GM23338 (cell line): ENCODE results near the gene CFAP141.

Experiments
- CREB1 ChIP-seq: fragments of 250-450 bp; sonication (Bioruptor Pico); IDR thresholded peaks from 2 replicates; pipeline ENCODE4 v1.5.0; 2020; ENCODE audit warnings: low read depth, mild to moderate bottlenecking, moderate library complexity
- CTCF ChIP-seq, 2 experiments: fragments of 200-600 bp in 1 of 2; sonication (generic) in 1 of 2; conservative IDR thresholded peaks; 2 replicates each; pipeline versions ENCODE4 v1.5.1 to v1.6.1; 2016 to 2017; ENCODE audit warnings: antibody characterized with exemption in 2 of 2, low read depth in 2 of 2, mild to moderate bottlenecking in 2 of 2, moderate library complexity in 1 of 2
- ETS1 ChIP-seq: IDR thresholded peaks from 2 replicates; pipeline ENCODE4 v1.6.1; 2016; ENCODE audit warnings: antibody characterized with exemption
- EZH2 ChIP-seq: fragments of 200-600 bp; sonication (generic); IDR thresholded peaks from one replicate; pipeline ENCODE4 v1.8.0; 2017; ENCODE audit warnings: antibody characterized with exemption, mild to moderate bottlenecking, low read depth; ENCODE audit not compliant: unreplicated experiment
- EZH2phosphoT487 ChIP-seq: fragments of 200-600 bp; sonication (generic); IDR thresholded peaks from one replicate; pipeline ENCODE4 v1.8.1; 2018; ENCODE audit warnings: antibody characterized with exemption; ENCODE audit not compliant: unreplicated experiment
- JUNB ChIP-seq: IDR thresholded peaks from one replicate; pipeline ENCODE4 v1.6.1; 2016; ENCODE audit warnings: antibody characterized with exemption; ENCODE audit not compliant: unreplicated experiment
- NANOG ChIP-seq: IDR thresholded peaks from 2 replicates; pipeline ENCODE4 v1.6.1; 2016; ENCODE audit warnings: antibody characterized with exemption, borderline replicate concordance
- POLR2AphosphoS5 ChIP-seq: IDR thresholded peaks from 2 replicates; pipeline ENCODE4 v1.6.1; 2016; ENCODE audit warnings: antibody characterized with exemption, low read depth
- REST ChIP-seq: IDR thresholded peaks from one replicate; pipeline ENCODE4 v1.6.1; 2018; ENCODE audit warnings: antibody characterized with exemption; ENCODE audit not compliant: unreplicated experiment
- STAT1 ChIP-seq: IDR thresholded peaks from one replicate; pipeline ENCODE4 v1.6.1; 2016; ENCODE audit warnings: antibody characterized with exemption; ENCODE audit not compliant: unreplicated experiment
- ZNF114 ChIP-seq: fragments of 250-450 bp; sonication (Bioruptor Pico); IDR thresholded peaks from 2 replicates; pipeline ENCODE4 v1.5.0; 2020; ENCODE audit warnings: mild to moderate bottlenecking, moderate library complexity
- ZNF331 ChIP-seq: fragments of 250-450 bp; sonication (Bioruptor Pico); IDR thresholded peaks from 2 replicates; pipeline ENCODE4 v1.5.0; 2020; ENCODE audit warnings: low read depth, mild to moderate bottlenecking, moderate library complexity

- TF ChIP-seq EZH2 = no peak
- no peak for TF ChIP-seq CTCF (conservative IDR thresholded peaks at IDR 0.05; ENCODE audit: low read depth in 2 of 2)
- no peak for TF ChIP-seq REST
- TF ChIP-seq JUNB = no peak
- TF ChIP-seq POLR2AphosphoS5 = no peak
- TF ChIP-seq ZNF114 (CRISPR knock-in tag) = no peak
- no peak for TF ChIP-seq NANOG
- TF ChIP-seq EZH2phosphoT487 = no peak
- no peak for TF ChIP-seq CREB1 (CRISPR knock-in tag)
- no peak for TF ChIP-seq STAT1
- no peak for TF ChIP-seq ETS1
- no peak for TF ChIP-seq ZNF331 (CRISPR knock-in tag)
Observed at GRCh38 chr1:154222518-154222917, 16.4 kb upstream of the CFAP141 start.
